Left renal cortex interstitium (tissue), 4 donors: Measurements from ENCODE around the gene MARF1. TPM values are rescaled to one million over a fixed set of nuclear protein-coding genes. Genes with fewer than 3 reads are reported as not detected.
"Not testable (repeated sequence)": the region's sequence is repeated elsewhere in the genome, so short reads cannot be mapped to it uniquely, and the experiment has no call there.

ENCODE experiments used
- DNase-seq, 4 donors: peaks; one replicate each; pipeline ENCODE4 v3.0.0-alpha.2; 2013; ENCODE audit warnings: low read depth in 4 of 4, low spot score in 2 of 4, missing footprints in 1 of 4
- polyA plus RNA-seq, 4 donors: library from polyadenylated mRNA; unstranded; fragments of 120-200 nt; gene quantifications; one replicate each; pipeline ENCODE4 v1.2.1, GENCODE V29; 2013; ENCODE audit not compliant: insufficient read length in 4 of 4

Gene MARF1, protein sequence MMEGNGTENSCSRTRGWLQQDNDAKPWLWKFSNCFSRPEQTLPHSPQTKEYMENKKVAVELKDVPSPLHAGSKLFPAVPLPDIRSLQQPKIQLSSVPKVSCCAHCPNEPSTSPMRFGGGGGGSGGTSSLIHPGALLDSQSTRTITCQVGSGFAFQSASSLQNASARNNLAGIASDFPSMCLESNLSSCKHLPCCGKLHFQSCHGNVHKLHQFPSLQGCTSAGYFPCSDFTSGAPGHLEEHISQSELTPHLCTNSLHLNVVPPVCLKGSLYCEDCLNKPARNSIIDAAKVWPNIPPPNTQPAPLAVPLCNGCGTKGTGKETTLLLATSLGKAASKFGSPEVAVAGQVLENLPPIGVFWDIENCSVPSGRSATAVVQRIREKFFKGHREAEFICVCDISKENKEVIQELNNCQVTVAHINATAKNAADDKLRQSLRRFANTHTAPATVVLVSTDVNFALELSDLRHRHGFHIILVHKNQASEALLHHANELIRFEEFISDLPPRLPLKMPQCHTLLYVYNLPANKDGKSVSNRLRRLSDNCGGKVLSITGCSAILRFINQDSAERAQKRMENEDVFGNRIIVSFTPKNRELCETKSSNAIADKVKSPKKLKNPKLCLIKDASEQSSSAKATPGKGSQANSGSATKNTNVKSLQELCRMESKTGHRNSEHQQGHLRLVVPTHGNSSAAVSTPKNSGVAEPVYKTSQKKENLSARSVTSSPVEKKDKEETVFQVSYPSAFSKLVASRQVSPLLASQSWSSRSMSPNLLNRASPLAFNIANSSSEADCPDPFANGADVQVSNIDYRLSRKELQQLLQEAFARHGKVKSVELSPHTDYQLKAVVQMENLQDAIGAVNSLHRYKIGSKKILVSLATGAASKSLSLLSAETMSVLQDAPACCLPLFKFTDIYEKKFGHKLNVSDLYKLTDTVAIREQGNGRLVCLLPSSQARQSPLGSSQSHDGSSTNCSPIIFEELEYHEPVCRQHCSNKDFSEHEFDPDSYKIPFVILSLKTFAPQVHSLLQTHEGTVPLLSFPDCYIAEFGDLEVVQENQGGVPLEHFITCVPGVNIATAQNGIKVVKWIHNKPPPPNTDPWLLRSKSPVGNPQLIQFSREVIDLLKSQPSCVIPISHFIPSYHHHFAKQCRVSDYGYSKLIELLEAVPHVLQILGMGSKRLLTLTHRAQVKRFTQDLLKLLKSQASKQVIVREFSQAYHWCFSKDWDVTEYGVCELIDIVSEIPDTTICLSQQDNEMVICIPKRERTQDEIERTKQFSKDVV (N-terminal part only)
- polyA plus RNA-seq, result 10 to 100 TPM; 40.4 to 69.9 (median 57.2) TPM

DNA sequence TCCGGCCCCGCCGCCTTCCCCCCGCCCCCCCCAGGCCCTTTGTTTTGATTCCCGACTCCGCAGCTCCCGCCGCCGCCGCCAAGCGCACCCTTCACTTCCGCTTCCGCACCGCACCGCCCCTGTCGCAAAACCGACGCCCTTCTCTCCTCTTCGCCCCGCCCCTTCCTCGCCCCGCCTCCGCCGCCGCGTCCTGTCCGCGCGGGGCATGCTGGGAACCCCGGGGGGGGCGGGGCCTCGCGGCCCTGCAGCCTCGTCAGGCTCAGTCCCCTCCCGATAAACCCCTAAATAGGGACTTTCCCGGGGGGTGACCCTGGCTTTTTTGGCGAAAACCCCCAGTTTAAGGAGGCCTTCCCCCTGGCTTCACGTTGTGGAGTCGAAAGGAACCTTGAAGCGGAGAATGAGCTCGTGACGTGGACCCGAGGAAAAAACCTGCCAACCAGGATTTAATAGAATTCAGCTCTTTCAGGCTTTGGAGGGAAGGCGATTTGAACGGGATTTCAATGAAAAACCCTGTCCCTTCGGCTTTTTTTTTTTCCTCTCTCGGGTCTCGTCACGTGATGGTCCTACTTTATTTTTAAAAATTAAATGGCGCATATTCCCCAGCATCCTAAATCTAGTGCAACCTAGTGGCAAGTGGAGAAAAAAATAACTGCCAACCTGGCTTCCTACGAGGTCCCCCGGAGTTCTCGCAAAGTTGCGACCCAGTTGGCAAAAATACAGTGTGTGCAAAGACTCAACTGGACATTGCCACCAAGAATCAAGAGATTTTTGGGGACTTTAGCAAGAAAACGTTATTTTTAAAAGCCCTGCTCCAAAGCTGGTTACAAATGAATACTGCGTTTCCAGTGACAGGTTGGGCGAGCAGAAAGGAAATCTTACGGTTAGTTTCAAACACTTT, at the start of gene MARF1:
MARF1 (minus strand) TSS at position 107 of the 898 bp plus-strand sequence. CDS start 3,921 bp downstream, outside the sequence.
- peak; percentile 80 to 92 (median 87) for DNase-seq

DNA sequence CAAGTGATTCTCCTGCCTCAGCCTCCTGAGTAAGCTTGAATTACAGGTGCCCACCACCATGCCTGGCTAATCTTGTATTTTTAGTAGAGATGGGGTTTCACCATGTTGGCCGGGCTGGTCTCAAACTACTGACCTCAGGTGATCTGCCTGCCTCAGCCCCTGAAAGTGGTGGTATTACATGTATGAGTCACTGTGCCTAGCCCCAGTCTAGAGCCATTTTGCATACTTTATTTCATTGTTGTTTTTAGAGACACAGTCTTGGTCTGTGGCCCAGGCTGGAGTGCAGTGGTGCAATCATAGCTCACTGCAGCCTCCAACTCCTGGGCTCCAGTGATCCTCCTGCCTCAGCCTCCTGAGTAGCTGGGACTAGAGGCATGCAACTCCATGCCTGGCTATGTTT, 49.6 kb upstream of the MARF1 start:
- not testable (repeated sequence) for DNase-seq

DNA sequence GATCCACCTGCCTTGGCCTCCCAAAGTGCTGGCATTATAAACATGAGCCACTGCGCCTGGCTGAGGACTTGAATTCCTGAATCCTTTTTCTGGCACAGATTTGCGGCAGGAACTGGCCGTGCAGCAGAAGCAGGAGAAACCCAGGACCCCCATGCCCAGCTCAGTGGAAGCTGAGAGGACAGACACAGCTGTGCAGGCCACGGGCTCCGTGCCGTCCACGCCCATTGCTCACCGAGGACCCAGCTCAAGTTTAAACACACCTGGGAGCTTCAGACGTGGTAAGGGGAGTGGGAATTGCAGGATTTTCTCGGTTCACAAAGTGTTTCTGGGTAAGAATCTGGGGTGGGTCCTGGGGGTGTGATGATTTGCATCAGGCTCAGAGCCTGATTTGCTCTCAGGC, 48.1 kb upstream of the MARF1 start:
- DNase-seq, result no peak

DNA sequence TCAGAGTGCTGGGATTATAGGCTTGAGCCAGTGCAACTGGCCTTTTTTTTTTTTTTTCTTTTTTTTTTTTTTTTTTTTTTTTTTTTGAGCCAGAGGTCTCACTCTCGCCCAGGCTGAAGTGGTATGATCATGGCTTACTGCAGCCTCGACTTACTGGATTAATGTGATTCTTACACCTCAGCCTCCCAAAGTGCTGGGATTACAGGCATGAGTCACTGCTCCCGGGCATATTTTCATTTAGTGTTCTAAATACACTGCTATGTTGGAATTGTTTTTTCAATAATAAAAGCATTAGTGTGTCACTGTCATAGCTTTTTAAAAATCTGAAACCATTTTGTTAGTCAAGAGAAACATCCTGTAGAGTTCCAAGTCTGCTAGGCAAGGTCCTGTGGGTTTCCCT, 47.3 kb upstream of the MARF1 start:
- no peak for DNase-seq

DNA sequence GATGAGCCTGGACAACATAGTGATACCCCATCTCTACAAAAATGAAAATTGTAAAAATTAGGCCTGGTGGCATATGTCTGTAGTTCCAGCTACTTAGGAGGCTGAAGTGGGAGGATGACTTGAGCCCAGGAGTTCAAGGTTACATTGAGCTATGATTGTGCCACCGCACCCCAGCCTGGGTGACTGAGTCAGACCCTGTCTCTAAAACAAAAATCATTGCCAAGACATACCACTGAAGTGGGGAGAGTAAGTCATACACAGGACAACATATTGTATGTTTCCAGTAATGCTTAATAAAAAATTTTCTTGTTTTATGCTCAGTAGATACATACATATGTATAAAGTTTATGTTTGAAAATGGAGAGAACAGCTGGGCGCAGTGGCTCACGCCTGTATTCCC, 46.3 kb upstream of the MARF1 start:
- DNase-seq, result no peak

DNA sequence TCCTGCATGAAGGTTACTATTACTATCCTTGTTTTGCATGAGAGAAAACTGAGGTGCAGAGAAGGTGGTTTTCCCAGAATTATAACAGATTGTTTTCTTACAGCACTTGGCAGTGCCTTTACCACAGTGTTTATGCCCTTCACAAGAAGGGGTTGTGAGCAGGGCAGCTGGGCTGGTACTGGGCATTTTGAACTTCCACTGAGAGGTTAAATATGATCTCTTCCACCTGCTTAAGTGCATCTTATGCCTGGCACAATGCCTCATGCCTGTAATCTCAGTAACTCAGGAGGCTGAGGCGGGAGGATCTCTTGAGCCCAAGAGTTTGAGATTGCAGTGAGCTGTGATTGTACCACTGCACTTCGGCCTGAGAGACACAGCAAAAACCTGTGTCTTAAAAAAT, 43.3 kb upstream of the MARF1 start:
- DNase-seq, result no peak

DNA sequence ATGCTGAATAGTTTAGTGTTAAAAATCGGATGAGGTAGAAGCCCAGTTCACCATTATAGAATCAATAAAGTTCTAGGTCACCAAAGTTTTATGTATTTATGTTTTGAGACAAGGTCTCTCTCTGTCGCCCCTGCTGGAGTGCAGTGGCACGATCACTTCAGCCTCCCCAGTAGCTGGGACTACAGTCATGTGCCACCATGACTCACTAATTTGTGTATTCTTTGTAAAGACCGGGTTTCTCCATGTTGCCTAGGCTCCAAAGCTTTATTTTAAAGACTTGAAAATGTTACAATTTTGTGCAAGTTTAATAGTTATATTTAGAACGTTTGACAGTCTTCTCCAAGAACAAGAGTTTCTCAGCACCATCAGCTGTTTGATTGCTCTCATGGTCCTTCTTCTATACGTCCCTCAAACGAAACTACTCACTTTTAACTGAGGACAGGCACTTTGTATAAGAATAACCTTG, 39.2 kb upstream of the MARF1 start:
- DNase-seq, result no peak

DNA sequence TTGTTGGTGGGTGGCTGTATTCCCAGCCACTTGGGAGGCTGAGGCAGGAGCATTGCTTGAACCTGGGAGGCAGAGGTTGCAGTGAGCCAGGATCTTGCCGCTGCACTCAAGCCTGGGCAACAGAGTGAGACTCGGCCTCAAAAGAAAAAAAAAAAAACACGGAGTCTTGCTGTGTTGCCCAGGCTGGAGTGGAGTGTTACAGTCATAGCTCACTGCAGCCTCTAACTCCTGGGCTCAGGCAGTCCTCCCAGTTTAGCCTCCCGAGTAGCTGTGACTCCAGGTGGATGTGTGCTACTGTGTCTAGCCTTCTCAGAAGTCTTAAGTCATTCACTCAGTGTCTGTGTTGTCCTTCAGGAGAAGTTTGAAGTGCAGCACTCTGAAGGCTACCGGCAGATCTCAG, 34.5 kb upstream of the MARF1 start:
- DNase-seq, result no peak

DNA sequence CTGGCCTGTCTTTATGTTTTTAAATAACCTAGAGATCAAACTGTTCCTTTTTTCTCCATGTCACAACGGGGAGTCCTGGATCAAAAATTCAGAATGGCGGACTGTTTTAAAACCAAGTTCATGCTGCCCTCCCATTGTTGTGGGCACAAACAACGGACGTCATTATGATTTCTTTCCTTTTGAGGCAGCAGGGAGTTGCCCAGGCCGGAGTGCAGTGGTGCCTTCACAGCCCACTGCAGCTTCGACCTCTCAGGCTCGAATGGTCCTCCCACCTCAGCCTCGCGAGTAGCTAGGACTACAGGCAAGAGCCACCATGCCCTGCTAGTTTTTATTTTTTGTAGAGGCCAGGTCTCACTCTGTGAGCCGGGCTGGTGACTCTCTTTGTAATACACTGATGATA, 33.6 kb upstream of the MARF1 start:
- no peak for DNase-seq

DNA sequence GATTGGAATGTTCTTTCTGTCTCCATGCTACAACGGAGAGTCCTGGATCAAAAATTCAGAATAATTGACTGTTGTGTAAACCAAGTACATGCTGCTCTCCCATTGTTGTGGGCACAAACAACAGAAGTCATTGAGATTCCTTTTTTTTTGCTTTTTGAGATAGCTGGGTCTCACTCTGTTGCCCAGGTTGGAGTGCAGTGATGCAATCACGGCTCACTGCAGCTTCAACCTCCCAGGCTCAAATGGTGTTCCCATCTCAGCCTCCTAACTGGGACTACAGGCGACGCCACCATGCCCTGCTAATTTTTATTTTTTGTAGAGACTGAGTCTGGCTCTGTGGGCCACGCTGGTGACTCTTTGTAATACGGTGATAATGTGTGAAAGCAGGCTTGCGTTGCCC, 31.6 kb upstream of the MARF1 start:
- DNase-seq, result no peak

DNA sequence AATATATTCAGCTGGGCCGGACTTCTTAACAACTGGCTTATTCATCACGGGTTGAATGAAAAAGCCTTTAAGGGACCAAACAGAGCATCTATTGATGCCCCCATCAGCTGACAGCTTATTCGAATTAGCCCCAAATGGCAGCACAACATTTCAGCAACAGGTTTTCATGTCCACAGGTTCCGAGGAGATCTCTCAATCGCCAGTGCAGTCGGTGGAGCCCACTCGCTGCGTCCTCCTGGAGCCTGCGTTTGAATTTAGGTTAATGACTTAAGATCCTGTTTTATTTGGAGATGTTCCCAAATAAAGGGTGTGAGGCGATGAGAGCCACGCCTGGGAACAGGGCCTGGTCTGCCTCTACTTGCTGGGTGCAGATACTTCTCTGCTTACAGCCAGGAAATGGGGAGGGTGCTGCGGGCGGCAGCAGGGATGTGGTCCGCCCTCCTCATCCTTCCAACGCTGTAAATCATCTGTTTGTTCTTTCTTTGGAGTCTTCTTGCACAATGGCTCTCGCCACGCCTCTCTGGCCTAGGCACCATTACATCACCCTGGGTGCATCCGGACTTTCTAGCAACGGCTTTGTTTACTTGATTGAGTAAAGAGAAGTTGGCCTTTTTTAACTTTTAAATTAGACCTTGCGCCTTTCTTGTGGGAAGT, 29.7 kb upstream of the MARF1 start:
- DNase-seq, result peak in 2 of 4 donors; percentile 17 to 42

DNA sequence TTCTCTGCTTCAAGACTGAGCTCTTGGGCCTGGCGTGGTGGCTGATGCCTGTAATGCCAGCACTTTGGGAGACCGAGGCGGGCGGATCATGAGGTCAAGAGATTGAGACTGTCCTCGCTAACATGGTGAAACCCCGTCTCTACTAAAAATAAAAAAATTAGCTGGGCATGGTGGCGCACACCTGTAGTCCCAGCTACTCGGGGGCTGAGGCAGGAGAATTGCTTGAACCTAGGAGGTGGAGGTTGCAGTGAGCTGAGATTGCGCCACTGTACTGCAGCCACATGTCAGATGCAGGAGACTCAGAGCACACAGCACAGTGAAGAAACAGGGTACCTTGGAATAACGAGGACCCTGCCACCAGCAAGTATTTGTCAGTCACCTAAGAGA, 29.2 kb upstream of the MARF1 start:
- DNase-seq, result not testable (repeated sequence)

DNA sequence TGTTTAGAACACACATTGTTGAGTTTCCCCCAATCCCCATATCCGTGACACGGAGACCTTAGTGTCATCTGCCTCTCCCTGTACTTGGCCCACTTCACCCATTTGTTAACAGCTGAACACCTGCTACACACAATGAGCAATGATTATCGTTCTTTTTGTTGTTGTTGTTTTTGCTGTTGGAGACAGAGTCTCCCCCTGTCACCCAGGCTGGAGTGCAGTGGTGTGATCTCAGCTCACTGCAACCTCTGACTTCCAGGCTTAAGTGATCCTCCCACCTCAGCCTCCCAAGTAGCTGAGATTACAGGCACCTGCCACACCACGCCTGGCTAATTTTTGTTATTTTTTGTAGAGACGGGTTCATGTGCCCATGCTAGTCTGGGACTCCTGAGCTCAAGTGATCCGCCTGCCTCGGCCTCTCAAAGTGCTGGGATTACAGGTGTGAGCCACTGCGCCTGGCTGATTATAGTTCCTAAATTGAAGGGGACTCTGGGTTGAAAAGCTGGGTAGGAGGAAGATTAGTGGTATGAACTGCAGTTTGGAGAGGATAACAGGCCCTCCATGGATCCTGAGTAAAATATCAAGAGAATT, 28.7 kb upstream of the MARF1 start:
- no peak for DNase-seq

DNA sequence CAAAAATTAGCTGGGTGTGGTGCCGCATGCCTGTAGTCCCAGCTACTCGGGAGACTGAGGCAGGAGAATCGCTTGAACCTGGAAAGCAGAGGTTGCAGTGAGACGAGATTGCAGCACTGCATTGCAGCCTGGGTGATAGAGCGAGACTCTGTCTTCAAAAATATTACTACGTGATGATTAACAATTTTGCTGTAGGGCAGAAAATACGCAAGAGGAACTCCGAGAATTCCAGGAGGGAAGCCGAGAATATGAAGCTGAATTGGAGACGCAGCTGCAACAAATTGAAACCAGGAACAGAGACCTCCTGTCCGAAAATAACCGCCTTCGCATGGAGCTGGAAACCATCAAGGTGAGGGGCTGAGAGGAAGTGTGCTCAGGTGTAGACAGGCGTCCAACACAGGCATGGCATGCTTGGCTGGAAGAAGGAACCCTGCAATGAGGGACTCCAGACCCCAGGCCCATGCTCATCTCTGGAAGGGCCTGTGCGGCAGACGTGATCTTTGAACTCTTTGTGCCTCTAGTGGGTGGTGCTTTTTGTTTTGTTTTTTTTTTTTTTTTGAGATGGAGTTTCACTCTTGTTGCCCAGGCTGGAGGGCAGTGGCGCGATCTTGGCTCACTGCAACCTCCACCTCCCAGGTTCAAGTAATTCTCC, 24.3 kb upstream of the MARF1 start:
- no peak for DNase-seq

DNA sequence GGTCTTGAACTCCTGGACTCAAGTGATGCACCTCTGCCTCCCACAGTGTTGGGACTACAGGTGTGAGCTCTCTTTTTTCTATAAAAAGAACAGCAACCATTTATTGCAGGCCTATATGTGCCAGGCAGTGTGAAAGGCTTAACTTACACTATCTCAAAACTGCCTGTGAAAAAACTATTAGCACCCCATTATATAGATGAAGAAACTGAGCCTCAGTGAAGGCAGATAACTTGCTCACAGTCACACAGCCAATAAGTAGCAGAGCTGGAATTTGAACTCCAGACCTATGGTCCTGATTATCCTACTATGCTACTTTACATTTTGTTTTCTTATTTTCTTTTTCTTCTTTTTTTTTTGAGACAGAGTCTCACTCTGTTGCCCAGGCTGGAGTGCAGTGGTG, 22.2 kb upstream of the MARF1 start:
- no peak for DNase-seq

DNA sequence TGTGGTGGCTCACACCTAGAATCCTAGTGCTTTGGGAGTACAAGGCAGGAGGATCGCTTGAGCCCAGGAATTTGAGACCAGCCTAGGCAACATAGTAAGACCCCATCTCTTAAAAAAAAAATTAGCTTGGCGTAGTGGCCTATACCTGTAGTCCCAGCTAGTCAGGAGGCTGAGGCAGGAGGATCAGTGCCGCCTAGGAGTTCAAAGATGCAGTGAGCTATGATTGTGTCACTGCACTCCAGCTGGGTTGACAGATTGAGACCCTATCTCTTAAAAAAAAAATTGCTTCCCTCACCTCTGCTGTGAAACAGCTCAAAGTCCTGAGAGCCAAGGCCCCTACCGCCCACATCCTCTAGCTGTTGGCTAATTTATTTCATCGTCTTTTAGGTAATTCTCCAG, 17.2 kb upstream of the MARF1 start:
- no peak for DNase-seq

DNA sequence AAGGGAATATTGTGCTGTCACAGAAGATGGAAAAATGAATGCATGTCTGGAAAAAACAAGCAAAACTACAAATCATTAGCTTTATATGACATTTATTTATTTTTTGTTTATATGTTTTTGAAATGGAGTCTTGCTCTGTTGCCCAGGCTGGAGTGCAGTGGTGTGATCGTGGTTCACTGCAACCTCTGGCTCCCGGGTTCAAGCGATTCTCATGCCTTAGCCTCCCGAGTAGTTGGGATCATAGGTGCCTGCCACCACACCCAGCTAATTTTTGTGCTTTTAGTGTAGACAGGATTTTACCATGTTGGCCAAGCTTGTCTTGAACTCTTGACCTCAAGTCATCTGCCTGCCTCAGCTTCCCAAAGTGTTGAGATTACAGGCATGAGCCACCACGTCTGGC, 15.6 kb upstream of the MARF1 start:
- no peak for DNase-seq

DNA sequence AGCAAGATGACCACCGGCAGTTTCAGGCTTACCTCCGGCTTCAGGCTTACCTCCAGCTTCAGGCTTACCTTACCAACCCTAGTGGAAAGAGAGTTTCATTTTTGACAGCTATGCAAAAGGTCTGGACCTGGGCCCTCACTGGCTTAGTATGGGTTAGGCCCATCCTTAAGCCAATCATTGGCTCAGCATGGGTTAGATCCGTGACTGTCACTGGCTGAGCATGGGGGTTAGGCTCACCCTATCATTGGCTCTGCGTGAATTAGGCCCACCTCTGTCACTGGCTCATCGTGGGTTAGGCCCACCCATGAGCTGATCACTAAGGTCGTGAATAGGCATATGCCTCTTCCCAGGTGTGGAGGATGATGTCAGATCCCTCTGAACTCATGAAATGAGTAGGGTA, 15.2 kb upstream of the MARF1 start:
- DNase-seq, result no peak
